WTC11 (cell line): Measurements from ENCODE around the gene INTS12. TPM values are rescaled to one million over a fixed set of nuclear protein-coding genes. Genes with fewer than 3 reads are reported as not detected.

Source experiments
- ATAC-seq: fragments of 200-7000 bp; cut with Tn5 transposase; 2 replicates; pipeline ENCODE4 v1.10.0; 2021; ENCODE audit warnings: mild to moderate bottlenecking, moderate library complexity
- CTCF ChIA-PET: fragments of 300-600 bp; sonication (Branson Sonifier 250); formaldehyde crosslinking; loops from one replicate; lab custom pipeline; 2021; ENCODE audit warnings: antibody characterized with exemption; lab: Charles Lee
- POLR2A ChIA-PET: fragments of 350-600 bp; sonication (Branson Sonifier 250); formaldehyde crosslinking; loops from one replicate; lab custom pipeline; 2021; ENCODE audit warnings: antibody characterized with exemption; lab: Charles Lee
- DNase-seq: peaks from one replicate; pipeline ENCODE4 v3.0.0; 2021; ENCODE audit warnings: low spot score
- H3K27ac Mint-ChIP-seq: 2 replicates; pipeline ENCODE4 v1.8.0; 2021; ENCODE audit warnings: mixed read lengths
- H3K27me3 Mint-ChIP-seq: 2 replicates; pipeline ENCODE4 v1.8.0; 2021; ENCODE audit warnings: low read depth, mild to moderate bottlenecking, moderate library complexity, mixed read lengths
- H3K36me3 Mint-ChIP-seq: 2 replicates; pipeline ENCODE4 v1.8.0; 2021; ENCODE audit warnings: mixed read lengths
- H3K4me1 Mint-ChIP-seq: 2 replicates; pipeline ENCODE4 v1.8.0; 2022; ENCODE audit warnings: mixed read lengths
- H3K4me3 Mint-ChIP-seq: 2 replicates; pipeline ENCODE4 v1.8.0; 2021; ENCODE audit warnings: mild to moderate bottlenecking, moderate library complexity, mixed read lengths
- H3K9me3 Mint-ChIP-seq: 2 replicates; pipeline ENCODE4 v1.8.0; 2021; ENCODE audit warnings: mixed read lengths
- CREB1 ChIP-seq: sonication (generic); formaldehyde crosslinking; IDR thresholded peaks from 2 replicates; pipeline ENCODE4 v1.8.0; 2023; ENCODE audit warnings: mild to moderate bottlenecking, missing genetic modification reagents
- E2F5 ChIP-seq: sonication (generic); formaldehyde crosslinking; IDR thresholded peaks from 2 replicates; pipeline ENCODE4 v1.8.1; 2022; ENCODE audit warnings: mild to moderate bottlenecking, moderate library complexity, missing genetic modification reagents
- FOXJ3 ChIP-seq: sonication (generic); formaldehyde crosslinking; IDR thresholded peaks from 2 replicates; pipeline ENCODE4 v1.9.0; 2021; ENCODE audit warnings: missing genetic modification reagents, mild to moderate bottlenecking, borderline replicate concordance
- IRF2 ChIP-seq: sonication (generic); formaldehyde crosslinking; IDR thresholded peaks from 2 replicates; pipeline ENCODE4 v1.8.0; 2022; ENCODE audit warnings: low read depth, missing genetic modification reagents, borderline replicate concordance
- JUN ChIP-seq: sonication (generic); formaldehyde crosslinking; IDR thresholded peaks from 2 replicates; pipeline ENCODE4 v1.8.0; 2023; ENCODE audit warnings: mild to moderate bottlenecking, missing genetic modification reagents
- MYBL2 ChIP-seq: sonication (generic); formaldehyde crosslinking; IDR thresholded peaks from 2 replicates; pipeline ENCODE4 v1.8.1; 2023; ENCODE audit warnings: mild to moderate bottlenecking, moderate library complexity, missing genetic modification reagents
- NFYB ChIP-seq: sonication (generic); formaldehyde crosslinking; conservative IDR thresholded peaks from 2 replicates; pipeline ENCODE4 v1.8.0; 2022; ENCODE audit warnings: low read depth, missing genetic modification reagents
- NR3C1 ChIP-seq: sonication (generic); formaldehyde crosslinking; conservative IDR thresholded peaks from 2 replicates; pipeline ENCODE4 v1.8.1; 2023; ENCODE audit warnings: low read depth, mild to moderate bottlenecking, missing genetic modification reagents
- OVOL2 ChIP-seq: fragments of 250-450 bp; sonication (Bioruptor Pico); IDR thresholded peaks from 2 replicates; pipeline ENCODE4 v1.9.0; 2021; ENCODE audit warnings: mild to moderate bottlenecking, borderline replicate concordance
- PRRX2 ChIP-seq: fragments of 250-450 bp; sonication (Bioruptor Pico); IDR thresholded peaks from 2 replicates; pipeline ENCODE4 v1.8.0; 2021; ENCODE audit warnings: mild to moderate bottlenecking
- RELA ChIP-seq: sonication (generic); formaldehyde crosslinking; IDR thresholded peaks from 2 replicates; pipeline ENCODE4 v1.8.1; 2022; ENCODE audit warnings: missing genetic modification reagents, mild to moderate bottlenecking, borderline replicate concordance
- SMAD3 ChIP-seq: sonication (generic); formaldehyde crosslinking; IDR thresholded peaks from 2 replicates; pipeline ENCODE4 v1.8.0; 2022; ENCODE audit warnings: missing genetic modification reagents, mild to moderate bottlenecking, borderline replicate concordance
- SP1 ChIP-seq: sonication (generic); formaldehyde crosslinking; conservative IDR thresholded peaks from 2 replicates; pipeline ENCODE4 v1.8.1; 2022; ENCODE audit warnings: missing genetic modification reagents
- TEAD1 ChIP-seq: sonication (generic); formaldehyde crosslinking; IDR thresholded peaks from 2 replicates; pipeline ENCODE4 v1.8.0; 2022; ENCODE audit warnings: mild to moderate bottlenecking, missing genetic modification reagents
- TEAD4 ChIP-seq: sonication (generic); formaldehyde crosslinking; IDR thresholded peaks from 2 replicates; pipeline ENCODE4 v1.8.0; 2022; ENCODE audit warnings: mild to moderate bottlenecking, missing genetic modification reagents
- TP53 ChIP-seq: sonication (generic); formaldehyde crosslinking; IDR thresholded peaks from 2 replicates; pipeline ENCODE4 v1.8.1; 2023; ENCODE audit warnings: mild to moderate bottlenecking, missing genetic modification reagents
- USF1 ChIP-seq: sonication (generic); formaldehyde crosslinking; IDR thresholded peaks from 2 replicates; pipeline ENCODE4 v1.8.0; 2022; ENCODE audit warnings: mild to moderate bottlenecking, missing genetic modification reagents
- ZMAT4 ChIP-seq: fragments of 250-450 bp; sonication (Bioruptor Pico); IDR thresholded peaks from 2 replicates; pipeline ENCODE4 v1.9.0; 2021; ENCODE audit warnings: mild to moderate bottlenecking
- ZNF263 ChIP-seq: sonication (generic); formaldehyde crosslinking; IDR thresholded peaks from 2 replicates; pipeline ENCODE4 v1.8.1; 2022; ENCODE audit warnings: low read depth, mild to moderate bottlenecking, moderate library complexity, missing genetic modification reagents
- total RNA-seq: library from RNA; stranded (reverse); gene quantifications from 3 replicates; pipeline ENCODE4 v1.2.3, GENCODE V29; 2021
- TF ChIP-seq, protein P1 (sequence below): sonication (generic); formaldehyde crosslinking; IDR thresholded peaks from 2 replicates; pipeline ENCODE4 v1.8.0; 2022; ENCODE audit warnings: missing genetic modification reagents
- TF ChIP-seq, protein P2 (sequence below): sonication (generic); formaldehyde crosslinking; IDR thresholded peaks from 2 replicates; pipeline ENCODE4 v1.8.1; 2022; ENCODE audit warnings: low read depth, mild to moderate bottlenecking, moderate library complexity, missing genetic modification reagents, borderline replicate concordance
- TF ChIP-seq, protein P3 (sequence below): fragments of 250-450 bp; sonication (Bioruptor Pico); IDR thresholded peaks from 2 replicates; pipeline ENCODE4 v1.9.0; 2021; ENCODE audit warnings: mild to moderate bottlenecking
- TF ChIP-seq, protein P4 (sequence below): sonication (generic); formaldehyde crosslinking; IDR thresholded peaks from 2 replicates; pipeline ENCODE4 v1.8.1; 2022; ENCODE audit warnings: low read depth, missing genetic modification reagents, borderline replicate concordance
- TF ChIP-seq, protein P5 (sequence below): fragments of 250-450 bp; sonication (Bioruptor Pico); IDR thresholded peaks from 2 replicates; pipeline ENCODE4 v1.9.0; 2021; ENCODE audit warnings: moderate library complexity, mild to moderate bottlenecking, inconsistent platforms, borderline replicate concordance

Gene INTS12
- total RNA-seq, 1 experiment from 2014 or later = 10.0 TPM

- no peak for DNase-seq
- POLR2A ChIA-PET = interaction anchor here (1.0 kb wide), 1 partner anchor 49 kb away, joined by 4 read pairs; no protein-coding TSS in a partner anchor
- H3K9me3 Mint-ChIP-seq = no peaks in the 10 kb centered on the region
- H3K4me1 Mint-ChIP-seq = no peaks in the 10 kb centered on the region
- H3K36me3 Mint-ChIP-seq = no peaks in the 10 kb centered on the region
- CTCF ChIA-PET = no interaction called here
- H3K27ac Mint-ChIP-seq = no peak overlapping the region
- peaks cover 3% of the 10 kb centered on the region for H3K27me3 Mint-ChIP-seq
- ATAC-seq = no peak
- TF ChIP-seq ZNF263 (CRISPR knock-in tag) = no peak
- TF ChIP-seq, protein P1, sequence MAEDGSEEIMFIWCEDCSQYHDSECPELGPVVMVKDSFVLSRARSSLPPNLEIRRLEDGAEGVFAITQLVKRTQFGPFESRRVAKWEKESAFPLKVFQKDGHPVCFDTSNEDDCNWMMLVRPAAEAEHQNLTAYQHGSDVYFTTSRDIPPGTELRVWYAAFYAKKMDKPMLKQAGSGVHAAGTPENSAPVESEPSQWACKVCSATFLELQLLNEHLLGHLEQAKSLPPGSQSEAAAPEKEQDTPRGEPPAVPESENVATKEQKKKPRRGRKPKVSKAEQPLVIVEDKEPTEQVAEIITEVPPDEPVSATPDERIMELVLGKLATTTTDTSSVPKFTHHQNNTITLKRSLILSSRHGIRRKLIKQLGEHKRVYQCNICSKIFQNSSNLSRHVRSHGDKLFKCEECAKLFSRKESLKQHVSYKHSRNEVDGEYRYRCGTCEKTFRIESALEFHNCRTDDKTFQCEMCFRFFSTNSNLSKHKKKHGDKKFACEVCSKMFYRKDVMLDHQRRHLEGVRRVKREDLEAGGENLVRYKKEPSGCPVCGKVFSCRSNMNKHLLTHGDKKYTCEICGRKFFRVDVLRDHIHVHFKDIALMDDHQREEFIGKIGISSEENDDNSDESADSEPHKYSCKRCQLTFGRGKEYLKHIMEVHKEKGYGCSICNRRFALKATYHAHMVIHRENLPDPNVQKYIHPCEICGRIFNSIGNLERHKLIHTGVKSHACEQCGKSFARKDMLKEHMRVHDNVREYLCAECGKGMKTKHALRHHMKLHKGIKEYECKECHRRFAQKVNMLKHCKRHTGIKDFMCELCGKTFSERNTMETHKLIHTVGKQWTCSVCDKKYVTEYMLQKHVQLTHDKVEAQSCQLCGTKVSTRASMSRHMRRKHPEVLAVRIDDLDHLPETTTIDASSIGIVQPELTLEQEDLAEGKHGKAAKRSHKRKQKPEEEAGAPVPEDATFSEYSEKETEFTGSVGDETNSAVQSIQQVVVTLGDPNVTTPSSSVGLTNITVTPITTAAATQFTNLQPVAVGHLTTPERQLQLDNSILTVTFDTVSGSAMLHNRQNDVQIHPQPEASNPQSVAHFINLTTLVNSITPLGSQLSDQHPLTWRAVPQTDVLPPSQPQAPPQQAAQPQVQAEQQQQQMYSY (CRISPR knock-in tag) = no peak
- no peak for TF ChIP-seq NR3C1
- no peak for TF ChIP-seq FOXJ3 (CRISPR knock-in tag)
- TF ChIP-seq TEAD4 (CRISPR knock-in tag) = no peak
- TF ChIP-seq, protein P2, sequence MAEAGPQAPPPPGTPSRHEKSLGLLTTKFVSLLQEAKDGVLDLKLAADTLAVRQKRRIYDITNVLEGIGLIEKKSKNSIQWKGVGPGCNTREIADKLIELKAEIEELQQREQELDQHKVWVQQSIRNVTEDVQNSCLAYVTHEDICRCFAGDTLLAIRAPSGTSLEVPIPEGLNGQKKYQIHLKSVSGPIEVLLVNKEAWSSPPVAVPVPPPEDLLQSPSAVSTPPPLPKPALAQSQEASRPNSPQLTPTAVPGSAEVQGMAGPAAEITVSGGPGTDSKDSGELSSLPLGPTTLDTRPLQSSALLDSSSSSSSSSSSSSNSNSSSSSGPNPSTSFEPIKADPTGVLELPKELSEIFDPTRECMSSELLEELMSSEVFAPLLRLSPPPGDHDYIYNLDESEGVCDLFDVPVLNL (CRISPR knock-in tag) = no peak
- no peak for TF ChIP-seq SP1
- TF ChIP-seq, protein P3, sequence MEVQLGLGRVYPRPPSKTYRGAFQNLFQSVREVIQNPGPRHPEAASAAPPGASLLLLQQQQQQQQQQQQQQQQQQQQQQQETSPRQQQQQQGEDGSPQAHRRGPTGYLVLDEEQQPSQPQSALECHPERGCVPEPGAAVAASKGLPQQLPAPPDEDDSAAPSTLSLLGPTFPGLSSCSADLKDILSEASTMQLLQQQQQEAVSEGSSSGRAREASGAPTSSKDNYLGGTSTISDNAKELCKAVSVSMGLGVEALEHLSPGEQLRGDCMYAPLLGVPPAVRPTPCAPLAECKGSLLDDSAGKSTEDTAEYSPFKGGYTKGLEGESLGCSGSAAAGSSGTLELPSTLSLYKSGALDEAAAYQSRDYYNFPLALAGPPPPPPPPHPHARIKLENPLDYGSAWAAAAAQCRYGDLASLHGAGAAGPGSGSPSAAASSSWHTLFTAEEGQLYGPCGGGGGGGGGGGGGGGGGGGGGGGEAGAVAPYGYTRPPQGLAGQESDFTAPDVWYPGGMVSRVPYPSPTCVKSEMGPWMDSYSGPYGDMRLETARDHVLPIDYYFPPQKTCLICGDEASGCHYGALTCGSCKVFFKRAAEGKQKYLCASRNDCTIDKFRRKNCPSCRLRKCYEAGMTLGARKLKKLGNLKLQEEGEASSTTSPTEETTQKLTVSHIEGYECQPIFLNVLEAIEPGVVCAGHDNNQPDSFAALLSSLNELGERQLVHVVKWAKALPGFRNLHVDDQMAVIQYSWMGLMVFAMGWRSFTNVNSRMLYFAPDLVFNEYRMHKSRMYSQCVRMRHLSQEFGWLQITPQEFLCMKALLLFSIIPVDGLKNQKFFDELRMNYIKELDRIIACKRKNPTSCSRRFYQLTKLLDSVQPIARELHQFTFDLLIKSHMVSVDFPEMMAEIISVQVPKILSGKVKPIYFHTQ (CRISPR knock-in tag) = no peak
- TF ChIP-seq E2F5 (CRISPR knock-in tag) = no peak
- TF ChIP-seq SMAD3 = no peak
- TF ChIP-seq OVOL2 (CRISPR knock-in tag) = no peak
- TF ChIP-seq TEAD1 (CRISPR knock-in tag) = no peak
- no peak for TF ChIP-seq MYBL2 (CRISPR knock-in tag)
- no peak for TF ChIP-seq IRF2 (CRISPR knock-in tag)
- TF ChIP-seq ZMAT4 (CRISPR knock-in tag) = no peak
- no peak for TF ChIP-seq JUN (CRISPR knock-in tag)
- H3K4me3 Mint-ChIP-seq = no peak overlapping the region
Observed at GRCh38 chr4:105659190-105659589, 49.3 kb downstream of the INTS12 start.

DNA sequence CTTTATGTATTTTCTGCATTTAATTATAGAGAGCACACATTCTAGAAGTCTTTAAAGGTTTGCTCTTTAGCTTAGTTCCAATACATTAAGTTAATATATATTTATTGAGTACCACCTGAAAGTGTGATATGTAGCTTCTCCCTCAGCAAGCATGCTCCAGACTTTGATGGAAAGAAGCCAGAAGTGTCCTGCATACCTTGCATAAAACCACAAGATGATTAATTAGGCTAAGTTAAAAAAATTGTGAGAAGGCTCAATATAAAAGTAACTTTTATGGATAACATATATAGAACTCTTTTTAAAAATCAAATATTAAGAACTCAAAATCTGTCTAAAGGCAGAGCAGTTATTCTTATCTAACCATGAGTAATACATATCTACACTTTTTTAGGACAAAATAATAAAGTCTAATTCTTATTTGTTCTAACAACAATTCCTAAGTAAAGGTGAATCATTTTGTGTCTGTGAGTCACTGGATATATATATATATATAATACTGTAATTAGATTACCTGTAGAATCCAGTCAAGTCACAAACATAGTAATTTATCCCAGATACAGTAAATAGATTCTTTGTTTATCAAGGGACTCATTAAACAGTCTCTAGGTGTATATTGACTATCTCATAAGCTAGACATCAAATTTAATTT, 51.2 kb downstream of the INTS12 start:
- ChIA-PET POLR2A (no interaction called here), CTCF (interaction anchor here (1.5 kb wide), 1 partner anchor 10 kb away, joined by 3 read pairs; no protein-coding TSS in a partner anchor)
- peaks cover 3% of the 10 kb centered on the region for H3K27me3 Mint-ChIP-seq
- TF ChIP-seq, protein P4, sequence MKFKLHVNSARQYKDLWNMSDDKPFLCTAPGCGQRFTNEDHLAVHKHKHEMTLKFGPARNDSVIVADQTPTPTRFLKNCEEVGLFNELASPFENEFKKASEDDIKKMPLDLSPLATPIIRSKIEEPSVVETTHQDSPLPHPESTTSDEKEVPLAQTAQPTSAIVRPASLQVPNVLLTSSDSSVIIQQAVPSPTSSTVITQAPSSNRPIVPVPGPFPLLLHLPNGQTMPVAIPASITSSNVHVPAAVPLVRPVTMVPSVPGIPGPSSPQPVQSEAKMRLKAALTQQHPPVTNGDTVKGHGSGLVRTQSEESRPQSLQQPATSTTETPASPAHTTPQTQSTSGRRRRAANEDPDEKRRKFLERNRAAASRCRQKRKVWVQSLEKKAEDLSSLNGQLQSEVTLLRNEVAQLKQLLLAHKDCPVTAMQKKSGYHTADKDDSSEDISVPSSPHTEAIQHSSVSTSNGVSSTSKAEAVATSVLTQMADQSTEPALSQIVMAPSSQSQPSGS (CRISPR knock-in tag) = no peak
- TF ChIP-seq NFYB (no peak), JUN (CRISPR knock-in tag) (no peak), TP53 (CRISPR knock-in tag) (no peak), ZNF263 (CRISPR knock-in tag) (no peak), RELA (no peak), USF1 (CRISPR knock-in tag) (no peak), PRRX2 (CRISPR knock-in tag) (no peak), CREB1 (CRISPR knock-in tag) (no peak)
- TF ChIP-seq, protein P5, sequence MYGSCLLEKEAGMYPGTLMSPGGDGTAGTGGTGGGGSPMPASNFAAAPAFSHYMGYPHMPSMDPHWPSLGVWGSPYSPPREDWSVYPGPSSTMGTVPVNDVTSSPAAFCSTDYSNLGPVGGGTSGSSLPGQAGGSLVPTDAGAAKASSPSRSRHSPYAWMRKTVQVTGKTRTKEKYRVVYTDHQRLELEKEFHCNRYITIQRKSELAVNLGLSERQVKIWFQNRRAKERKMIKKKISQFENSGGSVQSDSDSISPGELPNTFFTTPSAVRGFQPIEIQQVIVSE (CRISPR knock-in tag) = no peak

More for the DNA sequence above, 51.2 kb downstream of the INTS12 start:
- H3K36me3 Mint-ChIP-seq = no peaks in the 10 kb centered on the region
- H3K27ac Mint-ChIP-seq = no peak overlapping the region
- no peaks in the 10 kb centered on the region for H3K9me3 Mint-ChIP-seq
- H3K4me1 Mint-ChIP-seq = no peaks in the 10 kb centered on the region
- ATAC-seq (no peak), DNase-seq (no peak)
- no peak overlapping the region for H3K4me3 Mint-ChIP-seq
